Measurements from ENCODE around the gene GATM. TPM values are rescaled to one million over a fixed set of nuclear protein-coding genes. Genes with fewer than 3 reads are reported as not detected.

Gene GATM
- total RNA-seq, 1 experiment from 2014 or later = 10.7 TPM

DNA sequence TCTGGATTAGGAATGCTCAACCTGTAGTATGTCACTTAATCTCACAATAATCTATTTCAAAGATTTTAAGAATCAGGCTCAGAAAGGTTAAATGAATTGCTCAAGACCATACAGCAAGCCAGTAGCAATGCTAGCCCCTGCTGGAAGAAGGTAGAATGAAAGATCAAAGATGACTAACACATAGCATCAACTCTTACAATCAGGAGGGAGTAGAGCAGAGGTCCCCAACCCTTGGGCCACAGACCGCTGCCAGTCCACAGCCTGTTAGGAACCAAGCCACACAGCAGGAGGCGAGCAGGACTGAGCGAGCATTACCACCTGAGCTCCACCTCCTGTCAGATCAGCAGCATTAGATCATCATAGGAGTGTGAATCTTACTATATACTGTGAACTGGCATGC lies 15.5 kb upstream of the GATM start:
- no peak overlapping the region for H4K91ac ChIP-seq (ENCODE audit: insufficient read length, low read depth, low read length)
- H3K56ac ChIP-seq (ENCODE audit: insufficient read length, low read depth, low read length) = no peak overlapping the region
- DNase-seq = peak; percentile 41

More for the DNA sequence above, 15.5 kb upstream of the GATM start:
- no CpG with 5 or more reads among the region's 3 CpGs for WGBS (ENCODE audit: extremely low coverage, insufficient read length, low lambda C conversion rate)
- Histone ChIP-seq H2BK12ac (ENCODE audit: insufficient read length, low read depth, low read length) (no peak overlapping the region), H4K20me1 (ENCODE audit: control insufficient read depth, insufficient read depth, insufficient read length) (no peaks in the 10 kb centered on the region), H3K9ac (ENCODE audit: extremely low read depth, insufficient read length, low read length) (no peak overlapping the region), H3T11ph (ENCODE audit: low read length) (no peak overlapping the region), H3K4ac (ENCODE audit: low read depth, low read length) (no peak overlapping the region), H2BK120ac (ENCODE audit: low read depth, low read length, poor library complexity, severe bottlenecking) (no peak overlapping the region), H3K23ac (ENCODE audit: insufficient read length, low read depth, low read length) (no peak overlapping the region), H3K79me2 (ENCODE audit: insufficient read depth, low read length) (no peaks in the 10 kb centered on the region), H3K18ac (ENCODE audit: insufficient read length, low read depth, low read length) (no peak overlapping the region), H3K4me2 (ENCODE audit: insufficient read depth, insufficient read length, low read length) (no peak overlapping the region), H4K5ac (ENCODE audit: insufficient read length, low read depth, low read length) (no peak overlapping the region), H2BK5ac (ENCODE audit: insufficient read length, low read length) (no peak overlapping the region), H2BK15ac (ENCODE audit: low read depth, low read length) (no peak overlapping the region), H3K27me3 (ENCODE audit: insufficient read depth, low read length) (no peaks in the 10 kb centered on the region), H3K27ac (ENCODE audit: insufficient read length, low read depth, low read length) (no peak overlapping the region), H4K8ac (replicated peaks; ENCODE audit: insufficient read length, low read depth, low read length) (no peak overlapping the region), H3K9me3 (ENCODE audit: control insufficient read depth, low read depth, low read length) (no peaks in the 10 kb centered on the region), H3K23me2 (ENCODE audit: insufficient read length, low read depth, low read length, poor library complexity, severe bottlenecking) (no peaks in the 10 kb centered on the region), H3K4me1 (ENCODE audit: insufficient read depth, low read length) (no peaks in the 10 kb centered on the region), H2AK5ac (ENCODE audit: insufficient read length, low read length) (no peak overlapping the region), H2AFZ (ENCODE audit: low read length) (no peak overlapping the region), H2BK20ac (ENCODE audit: low read depth, low read length, poor library complexity, severe bottlenecking) (no peak overlapping the region), H3K79me1 (ENCODE audit: insufficient read depth, low read depth, low read length, poor library complexity, severe bottlenecking) (no peaks in the 10 kb centered on the region), H3K14ac (ENCODE audit: insufficient read depth, low read length) (no peak overlapping the region)
- no peaks in the 10 kb centered on the region for H3K36me3 Mint-ChIP-seq (ENCODE audit: insufficient read depth in 1 of 3, low read depth in 3 of 3)
- TF ChIP-seq CTCF (conservative IDR thresholded peaks at IDR 0.05) = peak; percentile 46; the same call in 2 of the 3 replicates
- no peak overlapping the region for H3K4me3 Mint-ChIP-seq
- peaks cover 55% of the 10 kb centered on the region for H3K27me3 Mint-ChIP-seq (ENCODE audit: low read depth)
- H3K9me3 Mint-ChIP-seq = no peaks in the 10 kb centered on the region
- H3K27ac Mint-ChIP-seq = no peak overlapping the region
- H3K4me1 Mint-ChIP-seq = peaks cover 0 to 2% of the 10 kb centered on the region in 2 experiments; a peak in 2 of 4 replicates

All from H9 (cell line).